HG03097 (cell line): Measurements from ENCODE around the gene TTLL12.
A peak's percentile ranks its signal among the peaks of the same experiment; 100 is the strongest.

Source experiments
- ATAC-seq: cut with Tn5 transposase; IDR thresholded peaks from one replicate; pipeline ENCODE4 v1.9.1; 2021; ENCODE audit not compliant: unreplicated experiment, low FRiP score

Gene TTLL12

DNA sequence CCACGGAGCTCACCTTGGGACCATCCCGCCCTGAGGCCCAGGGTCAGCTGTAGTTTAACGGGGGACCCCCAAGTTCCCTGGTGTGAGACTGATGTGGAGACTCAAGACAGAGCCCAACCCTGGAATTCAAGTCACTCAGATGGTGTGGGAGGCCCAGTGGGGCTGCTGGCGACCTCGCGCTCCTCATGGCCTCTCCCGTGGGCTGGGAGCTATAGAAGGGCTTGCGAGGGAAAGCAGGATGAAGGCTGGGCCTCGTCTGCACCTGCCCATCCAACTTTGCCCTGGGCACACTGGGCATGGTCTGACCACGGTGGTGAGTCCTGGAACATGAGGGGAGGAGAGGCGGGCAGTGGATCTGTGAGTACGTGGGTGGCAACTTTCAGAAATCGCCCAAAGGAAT, 13.6 kb upstream of the TTLL12 start:
- ATAC-seq, result no peak

DNA sequence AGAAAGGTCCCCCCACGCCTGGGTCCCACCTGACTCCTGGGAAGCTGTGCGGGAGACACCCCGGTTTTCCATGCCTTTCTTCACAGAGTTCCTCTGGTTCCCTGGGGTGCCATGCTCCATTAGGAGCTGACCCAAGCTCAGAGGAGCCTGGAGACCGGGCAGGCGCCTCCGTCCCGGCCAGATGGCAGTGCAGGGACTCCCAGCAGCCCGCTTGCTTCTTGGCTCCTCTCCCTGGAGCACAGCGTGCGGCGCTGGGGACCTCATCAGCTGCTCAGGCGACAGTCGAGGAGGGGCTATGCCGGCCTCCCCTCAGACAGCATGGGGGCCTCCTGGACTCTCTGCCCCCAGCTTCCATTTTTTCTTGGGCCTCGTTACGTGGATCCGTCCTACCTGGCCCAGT, 13.1 kb upstream of the TTLL12 start:
- ATAC-seq, result no peak

DNA sequence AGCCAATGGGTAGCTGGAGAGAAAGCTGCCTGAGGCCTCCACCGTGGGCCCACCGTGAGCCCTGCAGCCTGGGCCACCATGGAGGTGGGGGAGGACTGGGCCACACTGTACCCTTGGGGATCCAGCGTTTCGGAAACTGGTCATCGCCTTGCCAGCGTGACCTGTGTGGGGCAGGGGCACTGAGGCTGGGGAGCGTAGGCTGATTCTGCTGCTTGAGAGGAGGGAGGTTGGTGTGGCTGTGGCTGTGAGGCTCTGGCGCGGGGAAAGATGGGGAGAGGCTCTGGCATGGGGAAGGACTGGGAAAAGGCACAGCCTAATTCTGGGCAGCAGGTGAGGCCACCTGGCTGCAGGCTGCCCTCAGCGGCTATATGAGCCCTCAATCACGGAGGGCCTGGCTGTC, 12.6 kb upstream of the TTLL12 start:
- no peak for ATAC-seq

GRCh38 chr22:43198936-43199335, 12.0 kb upstream of the TTLL12 start:
- ATAC-seq, result no peak

GRCh38 chr22:43198126-43198525, 11.2 kb upstream of the TTLL12 start:
- ATAC-seq, result no peak

DNA sequence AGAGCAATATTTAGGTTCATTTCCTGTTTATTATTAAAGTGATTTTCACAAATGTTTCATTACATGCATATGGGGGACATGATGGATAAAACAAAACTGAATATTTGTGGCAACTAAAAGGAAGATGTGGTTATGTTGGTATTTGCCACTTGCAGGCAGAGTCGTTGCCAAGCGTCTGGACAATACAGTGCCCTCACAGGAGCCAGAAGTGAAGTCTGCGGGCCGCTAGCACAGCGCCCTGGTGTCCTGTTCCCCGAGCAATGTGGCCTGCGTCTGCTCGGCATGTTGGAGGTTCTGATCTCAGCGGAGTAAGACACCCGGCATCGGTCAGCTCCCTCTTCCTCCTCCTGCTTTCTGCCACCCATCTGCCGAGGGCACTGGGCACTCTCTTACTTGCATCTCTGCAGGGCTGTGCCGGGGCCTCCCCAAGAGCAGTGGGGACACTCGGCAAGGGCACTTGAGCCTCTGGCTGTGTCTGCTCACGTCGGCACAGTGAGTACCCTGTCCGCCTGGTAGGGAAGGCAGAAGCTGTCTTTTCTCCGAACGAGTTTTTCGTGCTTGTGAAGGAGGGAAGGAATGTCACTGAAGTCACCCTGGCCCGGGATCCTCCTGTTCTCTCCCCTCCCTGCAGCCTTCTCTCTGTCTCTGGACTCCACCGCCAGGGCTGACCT, 10.5 kb upstream of the TTLL12 start:
- no peak for ATAC-seq

DNA sequence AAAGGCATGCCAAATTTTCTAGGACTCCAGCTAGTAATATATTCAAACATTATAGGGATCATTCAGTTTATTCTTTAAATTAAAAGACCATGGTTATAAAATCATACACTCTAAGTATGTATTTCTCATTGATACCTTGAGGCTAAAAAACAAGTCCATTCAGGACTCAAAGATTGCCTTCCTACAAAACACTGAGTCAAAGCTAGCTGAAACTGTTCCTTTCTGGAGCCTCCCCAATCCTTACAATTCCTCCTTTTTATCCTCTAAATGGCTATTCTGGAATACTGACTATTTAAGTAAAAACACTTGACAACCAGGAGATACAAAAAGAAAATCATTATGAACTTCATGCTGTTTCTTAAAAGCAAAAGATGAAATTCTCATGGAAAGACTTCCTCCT, 4.9 kb upstream of the TTLL12 start:
- ATAC-seq, result no peak

DNA sequence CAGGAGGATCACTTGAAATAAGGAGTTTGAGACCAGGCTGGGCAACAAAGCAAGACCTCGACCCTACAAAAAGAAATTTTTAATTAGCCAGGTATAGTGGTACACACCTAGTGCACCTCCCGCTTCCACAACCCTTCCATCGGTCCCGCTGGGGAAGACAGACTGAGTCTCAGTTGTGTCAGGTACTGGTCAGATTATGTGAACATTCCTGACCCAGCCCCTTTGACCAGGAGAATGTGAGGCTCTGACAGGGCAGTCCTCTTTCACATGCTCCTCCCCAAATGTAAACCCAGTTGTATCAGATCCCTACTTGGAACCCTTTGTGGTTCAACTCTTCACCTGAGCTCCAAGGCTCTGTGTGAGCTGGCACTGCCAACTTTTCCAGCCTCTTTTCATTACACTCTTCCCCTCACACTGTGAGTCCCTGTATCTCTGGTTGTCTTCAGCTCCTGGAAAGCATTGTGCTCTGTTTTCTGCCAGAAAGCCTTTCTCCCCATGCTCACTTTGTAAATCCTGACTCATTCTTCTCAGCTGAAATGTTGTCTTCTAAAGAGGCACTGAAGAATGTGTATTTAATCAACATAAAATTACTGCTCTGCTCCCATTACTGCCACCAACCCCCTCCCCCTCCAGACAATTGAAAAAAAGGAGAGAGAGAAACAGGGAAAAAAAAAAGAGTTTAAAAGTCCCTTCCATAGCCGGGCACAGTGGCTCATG, 2.1 kb upstream of the TTLL12 start:
- no peak for ATAC-seq

GRCh38 chr22:43187171-43188099, 501 bp upstream of the TTLL12 start:
- peak; percentile 74 for ATAC-seq

- no peak for ATAC-seq
These were observed 1.1 kb downstream of the TTLL12 start for GRCh38 chr22:43185860-43186261.

GRCh38 chr22:43183496-43184277, 3.2 kb downstream of the TTLL12 start:
- no peak for ATAC-seq

DNA sequence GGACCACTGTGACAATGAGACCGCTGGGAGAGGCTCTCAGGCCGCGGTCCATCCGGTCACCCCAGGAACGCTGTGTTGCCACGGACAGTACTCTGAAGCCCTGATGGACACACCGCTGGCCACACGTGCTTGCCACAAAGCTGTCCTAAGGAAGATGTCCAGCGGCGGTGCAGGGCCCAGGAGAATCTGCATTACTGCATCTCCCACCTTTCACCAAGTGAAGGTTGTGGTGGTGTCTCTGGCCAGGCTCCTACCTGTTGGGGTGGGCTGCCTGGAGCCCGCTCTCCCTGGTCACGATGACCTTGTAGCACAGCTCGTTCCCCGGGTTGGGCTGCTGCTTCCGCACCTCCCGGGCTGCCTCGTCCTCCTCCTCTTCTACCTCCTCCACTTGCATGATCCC, 4.2 kb downstream of the TTLL12 start:
- ATAC-seq, result no peak

DNA sequence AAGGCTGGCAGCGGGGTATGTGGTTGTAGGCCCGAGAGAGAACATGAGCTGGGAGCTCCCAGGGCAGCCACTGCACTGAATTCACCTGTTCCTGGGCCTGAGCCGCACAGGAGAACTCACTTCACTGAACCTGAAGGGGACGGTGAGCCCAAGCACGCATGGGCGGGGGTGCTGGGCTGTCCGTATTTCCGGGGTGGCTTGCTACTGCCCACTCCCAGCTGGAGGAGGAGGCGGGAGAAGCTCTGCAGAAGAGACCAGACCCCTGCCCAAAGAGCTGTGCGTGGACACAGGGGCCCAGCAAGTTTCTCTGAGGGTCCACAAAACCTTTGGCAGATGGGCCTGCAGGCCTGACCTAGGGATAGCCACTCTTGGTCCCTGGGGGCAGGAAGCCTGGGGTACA, 4.8 kb downstream of the TTLL12 start:
- ATAC-seq, result no peak

DNA sequence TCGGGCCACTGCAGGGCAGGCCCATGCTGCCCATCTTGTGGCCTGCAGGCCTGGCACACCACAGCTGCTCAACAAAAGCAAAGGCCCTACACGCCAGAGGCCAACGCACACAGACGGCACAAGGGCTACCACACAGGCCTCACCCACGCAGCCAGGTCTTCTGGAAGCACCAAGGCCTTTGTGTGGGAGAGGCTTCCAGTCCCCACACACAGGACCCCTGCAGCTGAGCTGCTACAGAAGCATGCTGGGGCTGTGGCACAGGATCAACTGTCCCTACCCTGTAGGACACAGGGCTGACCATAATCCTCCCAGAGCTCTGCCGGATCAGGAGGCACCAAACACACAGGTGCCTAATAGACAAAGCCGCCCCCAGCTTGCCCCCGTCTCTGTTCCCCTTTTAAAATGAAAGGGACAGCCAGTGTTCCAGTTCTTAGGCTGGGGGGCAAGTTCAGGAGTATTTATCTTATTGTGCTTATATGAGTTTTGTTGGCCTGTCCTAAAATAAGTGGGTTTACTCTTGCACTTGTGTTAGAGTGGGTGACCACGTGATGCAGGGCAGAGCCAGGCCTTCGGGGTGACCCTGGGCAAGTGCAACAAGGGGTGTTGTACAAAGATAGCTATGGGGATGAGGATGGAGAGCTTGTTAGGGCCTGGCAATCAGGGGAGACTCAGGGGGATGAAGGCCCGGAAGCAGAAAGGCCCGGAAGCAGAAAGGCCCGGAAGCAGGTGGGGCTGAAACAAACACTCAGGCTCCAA, 5.4 kb downstream of the TTLL12 start:
- ATAC-seq, result no peak

DNA sequence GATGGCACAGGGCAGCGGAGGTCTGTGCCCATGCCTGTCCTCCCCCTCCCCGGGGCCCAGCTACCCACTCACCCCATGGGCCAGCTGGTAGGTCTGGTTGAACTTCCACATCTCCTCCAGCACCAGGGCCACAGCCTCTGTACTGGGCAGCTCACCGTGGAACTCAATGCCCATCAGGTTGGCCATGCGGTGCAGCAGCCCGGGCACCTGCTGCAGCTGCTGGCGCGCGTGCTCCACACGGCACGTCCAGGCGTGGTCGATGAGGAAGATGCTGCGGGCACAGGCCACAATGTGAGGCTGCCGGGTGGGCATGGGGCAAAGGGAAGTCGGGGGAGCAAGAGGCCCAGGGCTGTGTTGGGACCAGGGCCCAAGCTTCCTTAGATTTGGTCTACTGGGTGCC, 6.3 kb downstream of the TTLL12 start:
- ATAC-seq, result no peak

DNA sequence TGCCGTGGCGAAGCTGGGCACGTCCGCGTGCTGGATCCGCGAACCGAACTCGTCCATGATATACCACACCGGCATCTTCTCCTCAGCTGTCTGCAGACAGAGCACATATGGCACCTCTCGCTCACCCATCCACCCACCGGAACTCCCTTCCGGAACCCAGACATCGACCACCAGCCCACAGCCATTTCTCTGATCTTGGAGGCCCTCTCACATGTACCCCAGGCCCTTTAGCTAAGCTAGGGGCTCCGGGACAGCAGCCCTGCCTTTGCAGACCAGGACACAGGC, 7.1 kb downstream of the TTLL12 start:
- ATAC-seq, result no peak

GRCh38 chr22:43179146-43179910, 7.6 kb downstream of the TTLL12 start:
- no peak for ATAC-seq

DNA sequence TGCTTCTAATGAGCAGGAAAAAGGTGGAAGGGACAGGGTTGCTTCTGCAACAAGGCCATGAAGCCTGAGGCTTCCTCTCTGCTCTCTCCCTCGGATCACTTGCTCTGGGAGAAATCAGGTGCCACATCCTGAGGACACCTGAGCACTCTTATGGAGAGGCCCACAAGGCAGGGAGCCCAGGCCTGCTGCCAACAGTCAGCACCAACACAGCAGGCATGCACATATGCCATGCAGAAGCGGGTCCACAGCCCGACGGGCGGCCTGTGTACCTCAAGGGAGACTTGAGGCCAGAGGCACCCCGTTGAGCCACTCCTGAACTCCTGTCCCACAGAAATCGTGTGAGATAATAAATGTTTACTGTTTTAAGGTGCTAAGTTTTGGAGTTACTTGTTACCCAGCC, 9.5 kb downstream of the TTLL12 start:
- no peak for ATAC-seq

- no peak for ATAC-seq
These were observed 10.8 kb downstream of the TTLL12 start for GRCh38 chr22:43176090-43176489.
